OCI-LY7 (cell line): ENCODE data around the gene NACA2. TPM values are rescaled to one million over a fixed set of nuclear protein-coding genes. Genes with fewer than 3 reads are reported as not detected.

Source experiments
- BruUV-seq: library from RNA; stranded (reverse); fragments of 400-500 nt; replicated peaks from 2 replicates; lab custom pipeline; 2021; lab: Mats Ljungman, UMichigan
- CTCF ChIA-PET: fragments of 300-600 bp; sonication (Branson Sonifier 250); formaldehyde crosslinking; loops from one replicate; lab custom pipeline; 2022; ENCODE audit warnings: antibody characterized with exemption; ENCODE audit not compliant: unreplicated experiment; lab: Charles Lee
- POLR2A ChIA-PET: fragments of 300-600 bp; sonication (Branson Sonifier 250); formaldehyde crosslinking; loops from one replicate; lab custom pipeline; 2022; ENCODE audit warnings: antibody characterized with exemption; lab: Charles Lee
- DNase-seq: peaks from one replicate; pipeline ENCODE4 v3.0.0-alpha.2; 2015; ENCODE audit warnings: low spot score
- H2AFZ ChIP-seq: fragments of 200-600 bp; sonication (generic), shearing (Covaris generic); 2 replicates; pipeline ENCODE4 v1.6.1; 2014; ENCODE audit warnings: mild to moderate bottlenecking, antibody characterized with exemption, low read length, moderate library complexity
- H3K27ac ChIP-seq: fragments of 200-600 bp; sonication (generic); 2 replicates; pipeline ENCODE4 v1.5.1; 2014; ENCODE audit warnings: mixed run types, low read depth, mild to moderate bottlenecking, moderate library complexity, low read length, inconsistent platforms; ENCODE audit not compliant: poor library complexity, severe bottlenecking
- H3K36me3 ChIP-seq: fragments of 200-600 bp; sonication (generic); 2 replicates; pipeline ENCODE4 v1.6.1; 2014; ENCODE audit warnings: mild to moderate bottlenecking, antibody characterized with exemption, low read length, moderate library complexity, mixed read lengths; ENCODE audit not compliant: insufficient read depth
- H3K4me1 ChIP-seq: fragments of 200-600 bp; sonication (generic); 2 replicates; pipeline ENCODE4 v1.5.1; 2014; ENCODE audit warnings: mild to moderate bottlenecking, low read length; ENCODE audit not compliant: insufficient read depth, poor library complexity, severe bottlenecking
- H3K4me2 ChIP-seq: fragments of 200-600 bp; sonication (generic); 2 replicates; pipeline ENCODE4 v1.6.1; 2014; ENCODE audit warnings: mild to moderate bottlenecking, low read length
- H3K4me3 ChIP-seq: fragments of 200-600 bp; sonication (generic); 2 replicates; pipeline ENCODE4 v1.5.1; 2014; ENCODE audit warnings: mild to moderate bottlenecking, low read depth, low read length; ENCODE audit not compliant: poor library complexity, severe bottlenecking
- H3K79me2 ChIP-seq: fragments of 200-600 bp; sonication (generic); 2 replicates; pipeline ENCODE4 v1.6.1; 2016; ENCODE audit warnings: low read depth, mild to moderate bottlenecking, low read length, moderate library complexity, mixed read lengths; ENCODE audit not compliant: insufficient read depth
- H3K9me2 ChIP-seq: fragments of 200-600 bp; sonication (generic); 2 replicates; pipeline ENCODE4 v1.6.1; 2016; ENCODE audit warnings: mild to moderate bottlenecking, low read length, mixed read lengths; ENCODE audit not compliant: insufficient read depth
- H3K9me3 ChIP-seq: fragments of 200-600 bp; sonication (generic); 2 replicates; pipeline ENCODE4 v1.6.1; 2014; ENCODE audit warnings: mild to moderate bottlenecking, mixed run types, low read length, mixed read lengths
- H4K20me1 ChIP-seq: fragments of 200-600 bp; sonication (generic); 2 replicates; pipeline ENCODE4 v1.6.1; 2014; ENCODE audit warnings: mild to moderate bottlenecking, antibody characterized with exemption, low read length, moderate library complexity, mixed read lengths; ENCODE audit not compliant: insufficient read depth
- CTCF ChIP-seq: fragments of 200-600 bp; sonication (generic); conservative IDR thresholded peaks from 2 replicates; pipeline ENCODE4 v1.5.1; 2014; ENCODE audit warnings: mild to moderate bottlenecking, antibody characterized with exemption, low read length, moderate library complexity, mixed read lengths
- EZH2phosphoT487 ChIP-seq: fragments of 200-600 bp; sonication (generic); IDR thresholded peaks from 2 replicates; pipeline ENCODE4 v1.6.1; 2018; ENCODE audit warnings: low read depth, borderline replicate concordance, mild to moderate bottlenecking, mixed run types, antibody characterized with exemption, low read length, moderate library complexity, mixed read lengths
- intact Hi-C: fragments of 100-400 bp; cut with micrococcal nuclease; formaldehyde crosslinking; loops from one replicate; pipeline ENCODE4 v1.10.0; 2022; ENCODE audit not compliant: unreplicated experiment
- total RNA-seq, 2 experiments: library from RNA; depleted of rRNA in 1 of 2; stranded (reverse); fragments of >200 nt in 1 of 2; shearing (Covaris generic) in 1 of 2; gene quantifications; 2 replicates each; pipeline ENCODE4 v1.2.3, GENCODE V29; 2014 to 2022

The NACA2 gene
- total RNA-seq, 2 experiments from 2014 or later, result not detected

GRCh38 chr17:61560071-61560470 is 30.9 kb downstream of the NACA2 start:
- ChIA-PET CTCF (no interaction called here), POLR2A (interaction anchor here (0.6 to 1.3 kb wide), 3 partner anchors 9 to 89 kb away, joined by 3 to 6 read pairs (median 5); no protein-coding TSS in a partner anchor)
- TF ChIP-seq EZH2phosphoT487 (no peak), CTCF (no peak)
- intact Hi-C loops, result no loop called here
- Histone ChIP-seq H2AFZ (no peak overlapping the region), H3K4me3 (no peak overlapping the region), H3K27ac (no peak overlapping the region), H3K4me2 (no peak overlapping the region), H3K79me2 (no peaks in the 10 kb centered on the region), H3K9me3 (no peaks in the 10 kb centered on the region), H3K4me1 (peaks cover 42% of the 10 kb centered on the region), H4K20me1 (no peaks in the 10 kb centered on the region), H3K36me3 (no peaks in the 10 kb centered on the region), H3K9me2 (no peaks in the 10 kb centered on the region)
- BruUV-seq, result no TSS peak
- DNase-seq, result no peak

DNA sequence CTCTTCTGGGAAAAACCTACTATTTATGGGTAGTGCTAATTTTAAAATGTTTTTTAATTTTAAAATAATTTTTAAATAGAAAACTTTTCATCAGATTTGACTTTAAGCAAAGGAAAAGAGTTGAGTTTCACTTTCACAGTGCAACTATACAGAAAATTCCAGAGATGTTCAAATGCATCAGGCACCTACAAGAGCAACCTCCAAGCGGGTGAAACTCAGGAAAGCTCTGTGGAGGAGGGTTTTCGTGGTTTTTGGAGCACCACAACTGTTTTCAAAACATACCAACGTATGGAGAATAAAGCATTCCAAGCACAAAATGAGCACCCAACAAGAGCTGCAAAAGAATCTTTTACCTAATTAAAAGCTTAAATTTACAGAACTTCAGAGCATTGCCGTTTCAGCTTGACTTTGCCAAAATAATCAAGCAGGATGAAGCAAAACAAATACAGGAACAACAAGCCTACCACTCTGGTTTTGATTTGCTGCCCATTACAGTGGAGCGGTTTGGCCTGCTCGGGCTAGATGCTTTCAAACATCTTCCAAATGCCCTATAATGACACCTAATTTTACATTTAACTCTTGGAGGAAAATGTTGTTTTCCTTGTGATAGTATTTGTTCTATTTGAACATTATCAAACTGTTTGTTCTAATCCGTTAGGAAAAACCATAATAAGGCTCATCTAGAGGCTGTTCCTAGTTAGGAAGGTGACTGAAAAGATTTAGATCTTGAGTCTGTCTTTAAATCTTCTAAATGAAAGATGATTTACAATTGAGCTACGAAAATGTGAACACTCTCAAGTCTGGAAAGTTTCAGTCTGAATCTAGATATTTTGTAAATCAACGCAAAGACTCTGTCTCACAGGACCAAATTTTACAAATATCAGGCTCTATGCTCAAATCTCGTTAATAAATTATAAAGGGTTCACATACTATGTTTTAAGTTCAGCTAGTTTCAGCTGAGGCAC is 34.5 kb downstream of the NACA2 start:
- ChIA-PET CTCF (interaction anchor here (0.6 kb wide), 1 partner anchor 18 kb away, joined by 3 read pairs; no protein-coding TSS in a partner anchor), POLR2A (interaction anchor here (1.4 to 3.0 kb wide), 2 partner anchors 9 to 11 kb away, joined by 7 to 16 read pairs; no protein-coding TSS in a partner anchor)
- no peak for TF ChIP-seq EZH2phosphoT487
- TF ChIP-seq CTCF, result no peak
- BruUV-seq, result no TSS peak
- H2AFZ ChIP-seq, result peak overlapping the region; percentile 98
- no peaks in the 10 kb centered on the region for H3K36me3 ChIP-seq
- intact Hi-C loops, result no loop called here
- H3K27ac ChIP-seq, result peak overlapping the region; percentile 88
- H3K4me1 ChIP-seq, result peaks cover 63% of the 10 kb centered on the region
- H3K9me2 ChIP-seq, result no peaks in the 10 kb centered on the region
- H3K9me3 ChIP-seq, result no peaks in the 10 kb centered on the region
- H4K20me1 ChIP-seq, result no peaks in the 10 kb centered on the region
- no peaks in the 10 kb centered on the region for H3K79me2 ChIP-seq
- peak overlapping the region; percentile 86 for H3K4me2 ChIP-seq
- DNase-seq, result peak; percentile 38
- H3K4me3 ChIP-seq, result peak overlapping the region; percentile 54
